Measurements from ENCODE around the gene HSDL1. TPM values are rescaled to one million over a fixed set of nuclear protein-coding genes. Genes with fewer than 3 reads are reported as not detected.

Gene HSDL1
- total and polyA plus RNA-seq, 2 of the 8 experiments (the other 6 are each of a cell fraction or from before 2014, with no cell fraction given), result 25.0 to 55.7 TPM

DNA sequence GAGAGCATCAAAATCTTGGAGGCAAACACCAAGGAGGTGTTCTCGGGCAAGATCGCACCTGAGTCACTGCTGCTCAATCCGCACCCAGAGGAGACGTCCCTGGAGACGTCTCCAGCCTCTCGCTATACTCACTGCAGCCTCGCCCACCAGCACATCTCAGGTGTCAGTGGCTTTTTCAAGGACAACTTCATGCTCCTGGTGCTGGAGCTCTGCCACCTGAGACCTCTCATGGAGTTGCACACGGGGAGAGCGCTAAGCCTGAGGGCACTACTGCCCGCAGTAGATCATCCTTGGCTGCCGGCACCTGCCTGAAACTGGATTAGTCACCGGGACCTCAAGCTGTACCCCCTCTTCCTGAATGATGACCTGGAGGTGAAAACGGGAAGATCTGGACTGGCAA lies 25.6 kb downstream of the HSDL1 start:
- no peak overlapping the region for H3K23ac ChIP-seq (ENCODE audit: insufficient read length)
- peaks cover 2 to 17% (median 11%) of the 10 kb centered on the region in 4 experiments for H3K36me3 ChIP-seq (ENCODE audit: control insufficient read depth in 2 of 4, insufficient read depth in 4 of 4, low read length in 3 of 4)
- no peak overlapping the region for H3K4me3 ChIP-seq (ENCODE audit: extremely low read depth in 1 of 4, insufficient read depth in 2 of 4, low read depth in 3 of 4, low read length in 4 of 4)
- peaks cover 0 to 5% of the 10 kb centered on the region in 2 experiments for H4K20me1 ChIP-seq (replicated peaks in 1 of 2; ENCODE audit: control insufficient read depth in 1 of 2, insufficient read depth in 2 of 2, low read length in 2 of 2)
- peaks cover 0 to 2% (median 0%) of the 10 kb centered on the region in 4 experiments; a peak in 1 of 7 replicates for H3K4me1 ChIP-seq (replicated peaks in 1 of 4; ENCODE audit: control insufficient read depth in 3 of 4, insufficient read depth in 4 of 4, low read length in 3 of 4)
- H2AFZ ChIP-seq (ENCODE audit: low read length), result no peak overlapping the region
- H3K23me2 ChIP-seq (ENCODE audit: low read depth, low read length), result peaks cover 6% of the 10 kb centered on the region
- DNase-seq (ENCODE audit: low read depth in 1 of 2, low spot score in 2 of 2) (no peak), FAIRE-seq (no peak)
- H4K5ac ChIP-seq (ENCODE audit: insufficient read length, low read depth, low read length), result no peak overlapping the region
- no peak overlapping the region for H2BK5ac ChIP-seq (ENCODE audit: low read depth, low read length)
- WGBS, 2 experiments (ENCODE audit: extremely low coverage in 1 of 2, insufficient coverage in 1 of 2, insufficient read length in 1 of 2, insufficient replicate concordance in 2 of 2, low coverage in 1 of 2, low lambda C conversion rate in 2 of 2, missing lambda C conversion rate in 1 of 2), result 85% methylated on average over 13 of the region's 13 CpGs; no CpG with 5 or more reads in 1 of the 2 experiments
- H3K27ac ChIP-seq (ENCODE audit: low read depth, low read length), result no peak overlapping the region
- no peak overlapping the region for H2AK5ac ChIP-seq (ENCODE audit: low read depth, low read length)
- H3K27me3 ChIP-seq (replicated peaks in 1 of 4; ENCODE audit: control insufficient read depth in 3 of 4, extremely low read depth in 1 of 4, insufficient read depth in 3 of 4, low read length in 3 of 4), result no peaks in the 10 kb centered on the region
- no peak overlapping the region for H3K18ac ChIP-seq (ENCODE audit: extremely low read depth, low read length)
- peaks cover 0 to 19% of the 10 kb centered on the region in 2 experiments; a peak in 3 of 4 replicates for H3K79me2 ChIP-seq (ENCODE audit: control insufficient read depth in 1 of 2, insufficient read depth in 2 of 2, low read length in 2 of 2)
- H2BK12ac ChIP-seq (ENCODE audit: low read depth, low read length), result no peak overlapping the region
- H4K8ac ChIP-seq (ENCODE audit: extremely low read depth, insufficient read depth, low read length), result peak overlapping the region; percentile 15; the same call in 1 of the 2 replicates
- H3K14ac ChIP-seq (ENCODE audit: insufficient read length), result no peak overlapping the region
- TF ChIP-seq, protein P1, sequence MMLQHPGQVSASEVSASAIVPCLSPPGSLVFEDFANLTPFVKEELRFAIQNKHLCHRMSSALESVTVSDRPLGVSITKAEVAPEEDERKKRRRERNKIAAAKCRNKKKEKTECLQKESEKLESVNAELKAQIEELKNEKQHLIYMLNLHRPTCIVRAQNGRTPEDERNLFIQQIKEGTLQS (IDR thresholded peaks at IDR 0.05; ENCODE audit: insufficient read depth, low read depth, low read length), result no peak
- TF ChIP-seq POLR2AphosphoS5 (IDR thresholded peaks at IDR 0.05; ENCODE audit: low read depth, low read length) (no peak), TCF12 (IDR thresholded peaks at IDR 0.05; ENCODE audit: low read depth, low read length) (no peak), SP4 (IDR thresholded peaks at IDR 0.05; ENCODE audit: low read length) (no peak)
- no peak overlapping the region for H2BK120ac ChIP-seq (replicated peaks; ENCODE audit: low read depth, low read length)
- no peaks in the 10 kb centered on the region for H3K9me3 ChIP-seq (ENCODE audit: insufficient read depth in 2 of 2, low read depth in 1 of 2, low read length in 1 of 2)
- no peak overlapping the region for H3K9ac ChIP-seq (replicated peaks in 1 of 4; ENCODE audit: extremely low read depth in 1 of 4, low read depth in 3 of 4, low read length in 3 of 4)
- H3K4me2 ChIP-seq (ENCODE audit: insufficient read depth in 1 of 2, low read depth in 2 of 2, low read length in 2 of 2), result no peak overlapping the region
- POLR2A ChIA-PET (ENCODE audit: partially characterized antibody), result interaction anchor here (1.1 to 4.6 kb wide), 3 partner anchors 12 to 30 kb away, joined by 3 to 19 read pairs (median 5); no protein-coding TSS in a partner anchor
- no peak overlapping the region for H3K4ac ChIP-seq (replicated peaks; ENCODE audit: insufficient read length, low read depth, low read length)
- no peak overlapping the region for H3K56ac ChIP-seq (replicated peaks; ENCODE audit: insufficient read length, low read depth, low read length)
- no peak overlapping the region for H2BK20ac ChIP-seq (ENCODE audit: low read length)
- CTCF ChIA-PET (ENCODE audit: partially characterized antibody), result interaction anchor here (0.8 to 6.0 kb wide), 5 partner anchors 14 to 111 kb away, joined by 3 to 44 read pairs (median 4); no protein-coding TSS in a partner anchor
- H2BK15ac ChIP-seq (ENCODE audit: low read length), result no peak overlapping the region
- H3K79me1 ChIP-seq (ENCODE audit: low read depth, low read length), result peaks cover 4% of the 10 kb centered on the region
- H4K91ac ChIP-seq (replicated peaks; ENCODE audit: insufficient read length, low read length), result no peak overlapping the region
